Stimulated activated CD4-positive, alpha-beta T cell treated with anti-CD3 and anti-CD28 coated beads, Interleukin-2, amount 100 ng/mL, for 48 hours (primary cell): ENCODE measurements around the gene KCNH6.
A peak's percentile ranks its signal among the peaks of the same experiment; 100 is the strongest.

Source experiments
- DNase-seq, 2 donors: peaks; one replicate each; pipeline ENCODE4 v3.0.0-alpha.2; 2020

KCNH6 gene

DNA sequence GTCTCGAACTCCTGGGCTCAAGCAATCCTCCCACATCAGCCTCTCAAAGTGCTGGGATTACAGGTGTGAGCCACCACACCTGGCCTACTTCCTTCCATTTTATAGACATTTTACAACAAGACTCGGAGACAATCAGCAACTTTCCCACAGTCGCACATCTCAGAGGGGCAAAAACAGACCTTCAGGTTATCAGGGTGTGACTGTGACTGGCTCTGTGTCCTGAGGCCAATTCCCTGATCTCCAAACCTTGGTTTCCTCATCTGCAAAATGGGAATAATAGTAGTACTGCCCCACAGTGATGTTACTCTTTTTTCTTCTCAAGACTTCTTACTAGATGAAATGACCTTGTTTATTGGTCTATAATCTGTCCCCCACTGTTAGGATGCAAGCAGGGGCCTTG, 10.8 kb upstream of the KCNH6 start:
- DNase-seq = no peak

DNA sequence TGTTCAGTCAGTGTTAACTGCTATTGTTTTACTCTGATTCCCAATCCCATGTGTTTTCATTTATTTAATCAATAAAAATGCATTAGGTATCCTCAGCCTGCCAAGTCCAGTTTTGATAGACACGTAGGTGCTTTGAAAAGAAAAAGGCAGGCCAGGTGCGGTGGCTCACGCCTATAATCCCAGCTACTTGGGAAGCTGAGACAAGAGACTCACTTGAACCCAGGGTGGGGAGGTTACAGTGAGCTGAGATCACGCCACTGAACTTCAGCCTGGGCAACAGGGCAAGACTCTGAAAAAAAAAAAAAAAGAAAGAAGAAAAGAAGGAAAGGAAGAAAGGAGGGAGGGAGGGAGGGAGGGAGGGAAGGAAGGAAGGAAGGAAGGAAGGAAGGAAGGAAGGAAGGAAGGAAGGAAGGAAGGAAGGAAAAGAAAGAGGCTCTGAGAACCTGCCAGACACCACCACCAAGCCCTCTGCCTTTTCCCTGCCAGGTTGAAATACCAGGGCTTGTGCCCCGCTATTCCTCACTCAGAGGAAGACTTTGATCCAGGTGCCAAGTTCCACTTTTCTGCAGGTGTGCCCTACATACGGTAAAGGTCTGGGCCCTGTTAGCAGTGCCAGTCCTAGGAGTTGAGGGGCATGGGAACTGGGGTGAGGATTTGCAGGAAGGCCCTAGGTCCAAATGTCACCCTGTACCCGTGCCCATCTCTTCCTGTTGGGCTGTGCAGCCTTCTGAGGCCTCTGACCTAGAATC, 10.1 kb upstream of the KCNH6 start:
- DNase-seq = no peak

DNA sequence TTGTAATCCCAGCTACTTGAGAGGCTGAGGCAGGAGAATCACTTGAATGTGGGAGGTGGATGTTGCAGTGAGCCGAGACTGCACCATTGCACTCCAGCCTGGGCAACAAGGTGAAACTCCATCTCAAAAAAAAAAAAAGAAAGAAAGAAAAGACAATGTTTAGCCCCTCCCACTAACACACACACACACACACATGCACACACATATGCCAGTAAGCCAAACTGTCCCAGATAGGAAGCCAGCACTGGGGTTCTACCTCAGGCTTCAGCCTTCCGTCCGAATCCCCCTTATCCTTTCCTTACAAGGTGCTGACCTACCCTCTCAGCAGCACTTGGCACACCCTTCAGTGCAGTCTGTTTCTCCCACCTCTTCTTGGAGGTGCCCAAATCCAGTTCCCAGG, 8.7 kb upstream of the KCNH6 start:
- no peak for DNase-seq

DNA sequence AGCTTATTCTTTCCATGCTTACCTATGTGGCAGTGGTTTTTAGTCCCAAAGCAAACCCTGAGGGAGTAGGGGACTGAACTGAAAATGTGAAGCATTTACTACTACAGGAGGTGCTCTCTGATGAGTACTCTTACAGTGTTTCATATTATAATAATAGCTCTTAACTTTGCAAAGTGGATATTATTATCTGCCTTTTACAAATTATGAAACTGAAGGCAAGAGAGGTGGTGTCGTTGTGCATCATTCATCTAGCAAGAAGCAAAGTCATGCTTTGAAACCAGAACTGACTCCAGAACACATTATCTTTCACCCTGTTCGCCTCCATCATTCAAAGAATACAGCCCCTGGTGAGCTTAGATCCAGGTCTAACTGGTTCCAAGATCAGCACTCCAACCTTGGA, 8.2 kb upstream of the KCNH6 start:
- no peak for DNase-seq

DNA sequence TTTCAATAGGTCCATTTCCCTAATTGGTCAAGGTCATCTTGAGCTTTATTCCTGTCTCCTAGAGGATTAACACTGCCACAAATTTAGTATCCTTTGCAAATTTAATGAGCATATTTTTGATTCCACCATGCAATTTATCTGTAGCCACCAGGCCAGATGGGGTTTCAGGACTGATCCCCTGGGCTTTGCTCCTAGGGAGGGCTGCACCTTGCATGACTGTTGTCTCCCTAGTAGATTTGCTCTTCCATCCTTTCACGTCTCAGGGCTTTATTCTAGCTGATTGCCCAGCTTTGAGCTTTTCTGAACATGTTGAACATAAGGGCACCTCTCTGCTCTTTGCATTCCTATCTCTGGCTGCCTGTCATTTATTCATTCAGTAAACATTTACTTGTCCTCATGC, 7.7 kb upstream of the KCNH6 start:
- no peak for DNase-seq

DNA sequence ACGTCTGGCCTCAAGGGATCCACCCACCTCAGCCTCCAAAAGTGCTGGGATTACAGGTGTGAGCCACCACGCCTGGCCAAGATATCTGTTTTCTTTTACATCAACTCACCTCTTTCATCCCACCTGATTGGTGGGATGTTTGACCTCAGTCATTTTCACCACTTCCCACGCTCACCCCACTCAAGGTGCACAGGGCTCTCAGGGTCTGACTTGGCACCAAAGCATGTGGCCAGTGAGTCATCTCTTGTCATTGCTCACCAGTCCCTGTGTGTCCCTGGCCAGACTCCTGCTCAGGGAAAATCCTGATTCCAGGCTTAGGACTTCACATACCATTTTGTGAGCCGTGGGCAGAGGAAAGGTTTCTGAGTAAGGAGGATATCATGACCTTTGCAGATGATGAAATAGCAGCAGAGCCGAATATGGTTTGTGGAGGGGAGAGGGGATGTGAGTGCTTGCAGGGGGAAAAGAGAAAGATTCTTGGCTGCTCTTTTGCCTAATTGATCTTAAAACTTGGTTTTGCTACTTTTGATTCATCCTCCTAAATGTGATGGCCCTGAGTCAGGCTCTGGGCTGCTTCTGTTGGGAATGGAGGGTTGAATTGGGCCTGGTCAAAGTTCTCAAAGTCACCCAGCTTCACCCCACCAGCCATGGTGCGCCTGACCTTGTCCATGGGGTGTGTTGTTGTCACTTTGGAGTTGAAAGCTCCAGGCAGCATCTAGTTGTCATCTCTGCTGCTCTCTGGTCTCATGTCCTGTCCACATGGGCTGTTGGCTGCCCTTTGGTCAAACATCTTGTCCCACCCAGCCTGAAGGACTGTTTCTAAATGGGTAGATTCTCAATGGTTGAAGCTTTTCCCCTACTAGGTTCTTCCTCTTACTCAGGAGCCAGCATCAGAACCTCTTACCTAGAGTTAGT, 6.0 kb upstream of the KCNH6 start:
- DNase-seq = peak; percentile 18 to 35

DNA sequence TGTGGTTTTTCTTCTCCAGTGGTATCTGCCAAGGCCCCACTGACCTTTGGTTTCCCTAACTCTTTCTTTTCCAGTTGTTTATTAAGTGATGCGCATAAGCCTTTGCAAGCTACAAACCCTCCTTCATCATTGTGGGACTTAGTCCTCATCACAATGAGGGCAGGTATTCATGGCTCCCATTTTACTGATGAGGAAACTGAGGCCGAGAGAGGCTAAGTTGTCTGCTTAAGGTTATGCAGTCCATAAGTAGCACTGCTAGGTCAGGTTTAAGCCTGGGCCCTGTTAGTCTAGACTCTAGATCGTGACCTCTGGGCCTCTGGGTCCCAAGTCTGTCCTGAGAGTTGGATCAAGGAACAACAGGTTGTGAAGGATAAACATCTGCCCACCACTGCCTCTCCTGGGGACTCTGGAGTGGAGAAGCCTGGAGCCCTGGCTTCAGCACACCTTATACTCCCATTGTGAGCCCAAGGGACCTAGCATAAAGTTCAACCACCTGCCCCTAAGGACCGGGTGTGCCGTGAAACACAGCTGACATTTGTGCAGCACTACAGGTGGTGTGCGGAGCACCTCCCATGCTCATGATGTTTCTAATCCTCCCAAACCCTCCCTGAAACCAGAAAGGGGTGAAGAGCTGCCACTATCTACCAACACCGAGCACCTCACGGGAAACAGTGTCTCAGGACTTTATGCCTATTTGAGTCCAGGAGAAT, 5.2 kb upstream of the KCNH6 start:
- no peak for DNase-seq

DNA sequence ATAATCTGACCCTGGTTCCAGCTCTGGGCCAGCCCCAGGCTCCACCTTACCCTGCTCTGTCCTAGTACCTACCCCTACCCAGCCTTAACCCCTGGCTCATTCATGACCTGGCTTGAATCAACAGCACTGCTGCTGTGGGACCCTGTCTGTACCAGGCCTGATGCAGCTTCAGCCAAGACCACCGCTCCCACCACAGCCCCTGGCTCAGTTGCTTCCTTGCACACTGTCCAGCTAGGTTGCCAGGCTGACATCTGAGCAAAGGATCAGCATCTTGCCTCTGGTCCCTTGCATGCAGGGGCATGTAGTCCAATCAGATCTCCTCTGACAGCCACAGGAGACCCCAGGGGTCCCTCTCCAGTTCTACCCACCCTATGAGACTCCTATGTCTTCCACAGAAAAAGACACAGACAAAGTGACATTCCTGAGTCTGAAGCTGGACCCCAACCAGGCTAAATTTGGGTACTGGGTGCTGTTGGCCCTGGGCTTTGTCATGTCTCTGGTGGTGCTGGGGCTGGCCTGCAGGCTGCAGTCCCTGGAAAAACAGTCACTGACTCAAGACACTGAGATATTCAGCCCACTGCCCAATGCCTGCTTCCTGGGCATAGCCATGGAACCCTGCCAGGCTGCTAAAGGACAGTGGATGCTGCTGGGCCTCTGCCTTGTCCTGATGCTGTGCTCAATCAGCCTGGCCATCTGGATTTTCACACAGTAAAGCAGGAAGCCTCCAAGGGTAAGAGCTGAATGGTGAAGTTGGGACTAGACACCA, 3.9 kb upstream of the KCNH6 start:
- DNase-seq = no peak

DNA sequence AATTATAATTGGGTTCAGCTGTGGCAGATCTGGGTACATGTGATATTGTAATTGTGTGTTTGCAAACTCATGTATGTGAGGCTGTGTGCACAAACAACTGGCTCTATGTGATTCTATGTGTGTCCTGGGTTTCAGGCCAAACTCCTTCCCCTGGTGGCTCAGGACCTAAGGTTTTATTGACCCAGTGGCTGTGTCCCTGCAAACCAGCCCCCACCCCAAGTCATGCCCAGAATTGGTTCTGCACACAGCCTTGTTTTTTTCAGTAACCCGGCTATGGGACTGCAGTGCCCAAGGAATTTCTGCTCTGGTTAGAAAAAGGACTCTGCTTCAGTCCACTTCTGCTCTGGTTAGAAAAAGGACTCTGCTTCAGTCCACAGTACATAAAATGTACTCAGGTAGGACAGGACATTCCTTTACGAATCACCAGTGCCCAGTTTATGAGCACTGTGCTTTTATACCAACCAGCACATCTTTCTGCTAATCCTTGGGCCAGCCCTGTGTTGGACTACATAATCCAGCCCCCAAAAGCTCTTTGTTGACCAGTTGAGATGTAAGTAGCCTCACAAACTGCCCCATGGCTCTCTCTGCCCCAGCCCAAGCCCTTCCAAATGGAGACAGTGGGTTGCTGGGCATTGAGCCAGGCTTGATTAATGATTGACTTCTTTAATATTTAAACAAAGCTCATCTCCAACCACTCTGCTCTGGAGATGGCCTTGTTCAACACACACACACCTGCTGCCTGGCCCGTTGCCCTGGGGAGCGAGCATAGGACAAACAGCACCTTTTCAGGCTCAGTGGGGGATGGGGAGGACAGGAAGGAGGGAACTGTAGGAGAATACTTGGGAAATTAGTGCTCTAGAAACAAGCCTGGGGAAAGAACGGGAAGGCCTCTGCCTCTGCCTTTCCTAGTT, 2.9 kb upstream of the KCNH6 start:
- DNase-seq = no peak

DNA sequence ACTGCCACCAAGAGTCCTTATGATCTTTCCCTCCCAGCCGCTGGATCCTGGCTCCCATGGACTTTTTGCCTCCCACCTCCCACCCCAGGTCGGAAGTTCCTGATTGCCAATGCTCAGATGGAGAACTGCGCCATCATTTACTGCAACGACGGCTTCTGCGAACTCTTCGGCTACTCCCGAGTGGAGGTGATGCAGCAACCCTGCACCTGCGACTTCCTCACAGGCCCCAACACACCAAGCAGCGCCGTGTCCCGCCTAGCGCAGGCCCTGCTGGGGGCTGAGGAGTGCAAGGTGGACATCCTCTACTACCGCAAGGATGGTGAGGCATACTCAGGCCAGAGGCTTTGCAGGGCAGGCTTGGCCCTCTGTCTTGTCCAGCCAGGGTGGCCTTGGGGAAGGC, 893 bp downstream of the KCNH6 start:
- DNase-seq = no peak

DNA sequence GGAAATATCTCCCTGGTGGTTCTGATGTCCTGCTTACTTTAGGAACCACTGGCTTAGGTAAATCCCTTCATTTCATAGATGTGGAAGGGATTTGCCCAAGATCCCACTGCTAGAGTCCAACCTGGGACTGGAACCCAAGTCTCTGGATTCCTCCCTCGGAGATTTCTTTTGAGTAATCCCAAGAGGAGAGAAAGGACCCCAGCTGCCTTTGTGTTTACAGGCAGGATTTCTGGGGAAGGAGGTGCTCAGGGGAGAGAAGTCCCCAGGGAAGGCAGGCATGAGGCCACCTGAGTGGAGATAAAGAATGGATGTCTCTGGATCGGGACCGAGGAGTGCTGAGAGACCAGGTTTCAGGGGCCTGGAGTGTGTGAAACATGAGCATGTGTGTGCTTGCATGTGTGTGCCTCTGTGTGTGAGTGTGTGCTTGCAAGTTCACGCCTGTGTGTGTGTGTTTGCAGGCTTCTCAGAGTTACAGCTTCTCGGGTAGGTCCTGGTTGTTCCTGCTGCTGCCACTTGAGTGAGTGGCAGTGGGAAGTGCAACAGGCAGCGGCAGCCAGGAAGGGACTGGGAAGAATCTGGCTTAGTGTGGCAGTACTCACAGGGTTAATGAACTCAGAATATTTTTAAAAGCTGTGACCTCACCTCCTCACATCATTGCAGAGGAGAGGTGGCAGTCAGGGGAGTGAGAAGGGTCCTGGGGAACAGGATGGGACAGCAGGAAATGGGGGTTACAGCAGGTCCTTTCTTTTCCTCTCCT, 2.2 kb downstream of the KCNH6 start:
- DNase-seq = no peak

DNA sequence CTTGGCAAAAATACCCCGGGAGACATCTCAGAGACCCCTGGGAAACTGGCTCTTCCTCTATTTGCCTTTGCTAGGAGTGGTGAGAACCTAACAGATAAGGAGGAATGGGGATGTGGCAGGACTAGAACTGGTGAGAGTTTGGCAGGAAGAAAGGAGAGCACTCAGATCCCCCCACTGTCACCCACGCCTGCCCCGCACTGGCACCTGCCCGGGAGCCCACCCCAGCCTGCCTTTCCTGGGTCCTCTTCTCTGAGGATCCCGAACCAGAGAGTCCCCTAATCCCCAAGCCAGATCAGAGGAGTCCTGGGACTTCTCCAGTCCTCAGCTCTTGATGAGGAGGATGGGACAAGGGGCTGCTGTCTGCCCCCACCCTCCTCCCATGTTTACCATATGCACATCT, 3.7 kb downstream of the KCNH6 start:
- no peak for DNase-seq

DNA sequence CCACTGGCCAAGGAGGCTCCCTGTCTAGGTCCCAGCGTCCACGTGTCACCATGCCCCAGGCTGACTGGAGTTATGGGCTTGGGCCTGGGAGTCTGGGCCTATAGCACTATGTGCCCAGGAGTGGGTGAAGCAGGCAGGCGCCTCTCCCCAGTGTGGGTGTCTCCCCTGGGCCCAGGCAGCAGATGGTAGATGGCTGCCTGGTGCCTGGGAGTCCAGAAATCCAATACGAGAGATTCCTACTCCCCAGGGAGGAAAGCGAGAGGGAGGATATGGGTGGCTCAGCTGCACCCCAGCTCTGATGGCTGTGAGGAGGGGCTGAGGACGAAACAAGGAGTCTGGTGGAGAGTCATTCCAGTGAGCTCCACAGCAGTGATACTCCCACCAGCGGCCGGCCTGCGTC, 5.0 kb downstream of the KCNH6 start:
- DNase-seq = no peak

DNA sequence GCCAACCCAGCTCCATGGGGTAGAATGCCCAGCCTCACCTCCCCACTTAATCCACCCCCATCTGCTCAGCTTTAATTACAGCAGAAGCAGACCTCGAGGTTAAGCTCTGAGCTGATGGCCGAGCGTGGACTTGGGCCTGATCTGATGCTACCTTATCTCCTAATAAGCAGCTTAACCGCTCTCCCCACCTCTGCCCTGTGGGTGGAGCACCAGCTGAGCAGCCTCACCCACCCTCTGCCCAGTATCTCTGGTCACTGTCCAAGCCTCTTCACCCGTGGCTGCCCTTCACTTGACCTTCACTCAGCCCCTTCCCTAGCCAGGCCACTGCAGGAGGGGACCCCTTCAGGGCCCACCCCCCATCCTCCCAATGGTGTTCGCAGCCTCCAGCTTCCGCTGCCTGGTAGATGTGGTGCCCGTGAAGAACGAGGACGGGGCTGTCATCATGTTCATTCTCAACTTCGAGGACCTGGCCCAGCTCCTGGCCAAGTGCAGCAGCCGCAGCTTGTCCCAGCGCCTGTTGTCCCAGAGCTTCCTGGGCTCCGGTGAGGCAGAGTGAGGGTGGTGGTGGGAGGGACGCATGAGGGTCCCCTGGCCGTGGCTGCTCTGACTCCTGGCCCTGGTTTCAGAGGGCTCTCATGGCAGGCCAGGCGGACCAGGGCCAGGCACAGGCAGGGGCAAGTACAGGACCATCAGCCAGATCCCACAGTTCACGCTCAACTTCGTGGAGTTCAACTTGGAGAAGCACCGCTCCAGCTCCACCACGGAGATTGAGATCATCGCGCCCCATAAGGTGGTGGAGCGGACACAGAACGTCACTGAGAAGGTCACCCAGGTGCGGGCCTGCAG, 6.8 kb downstream of the KCNH6 start:
- no peak for DNase-seq

DNA sequence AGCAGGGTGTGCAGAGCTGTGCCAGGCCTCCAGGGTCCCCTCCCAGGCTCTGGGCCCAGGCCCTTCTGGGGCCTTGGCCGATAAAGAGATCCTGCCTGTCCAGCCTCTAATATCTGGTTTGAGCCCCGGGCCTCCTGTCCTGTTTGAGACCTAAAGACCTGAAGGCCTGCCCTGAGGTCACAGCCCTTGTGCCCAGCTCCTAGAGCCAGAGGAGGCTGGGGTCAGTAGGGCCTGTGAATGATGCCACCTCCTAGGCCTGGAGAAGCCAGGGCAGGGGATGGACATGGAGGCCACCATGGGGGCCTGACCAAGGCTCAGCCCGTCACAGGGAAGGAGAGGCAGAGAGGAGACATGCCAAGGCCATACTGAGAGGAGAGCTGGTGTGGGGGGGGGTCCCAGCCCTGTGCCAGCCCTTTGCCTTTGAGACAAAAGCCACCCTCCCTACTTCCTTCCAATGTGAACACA, 7.4 kb downstream of the KCNH6 start:
- no peak for DNase-seq

DNA sequence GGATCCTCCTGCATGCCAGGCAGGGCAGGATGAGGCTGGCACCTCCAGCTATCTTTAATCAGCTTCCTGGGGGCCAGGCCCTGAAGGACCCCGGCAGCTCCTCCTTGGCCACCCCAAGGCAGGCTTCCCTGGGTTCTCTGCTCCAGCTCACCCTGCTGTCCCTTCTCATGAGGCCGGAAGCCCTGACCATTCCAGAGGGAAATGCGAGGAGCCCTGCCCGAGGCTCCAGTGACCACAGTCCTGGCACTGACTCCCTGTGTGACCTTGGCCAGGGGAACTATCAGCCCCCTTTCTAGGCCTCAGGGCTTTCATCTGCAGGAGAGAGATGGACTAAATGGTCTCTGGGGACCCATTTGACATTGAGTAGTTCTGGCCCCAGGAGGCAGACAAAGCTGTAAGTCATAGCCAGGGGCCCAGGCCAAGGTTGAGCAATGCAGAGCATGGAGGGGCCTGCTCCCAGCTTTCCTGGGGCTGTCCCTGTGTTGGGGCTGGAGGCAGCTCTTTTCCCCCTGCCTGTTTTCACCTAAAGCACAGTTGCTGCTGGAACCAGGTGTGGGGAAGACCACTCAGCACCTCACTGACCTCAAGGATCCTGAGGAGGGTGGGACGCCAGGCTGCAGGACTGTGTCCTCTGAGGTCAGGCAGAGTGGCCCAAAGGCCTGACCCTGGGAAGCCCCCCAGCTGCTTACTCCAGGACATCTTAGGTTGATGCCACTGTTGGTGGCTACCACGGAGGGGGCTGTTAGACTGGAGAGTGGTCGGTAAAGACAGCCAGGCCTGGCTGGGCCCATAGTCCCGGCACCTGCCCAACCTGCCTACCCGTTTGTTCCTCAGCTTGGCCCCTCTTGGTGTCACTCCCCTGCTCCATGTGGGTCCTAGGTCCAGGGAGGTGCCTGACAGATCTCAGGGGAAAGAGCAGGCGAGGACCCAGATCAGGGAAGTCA, 8.1 kb downstream of the KCNH6 start:
- no peak for DNase-seq

DNA sequence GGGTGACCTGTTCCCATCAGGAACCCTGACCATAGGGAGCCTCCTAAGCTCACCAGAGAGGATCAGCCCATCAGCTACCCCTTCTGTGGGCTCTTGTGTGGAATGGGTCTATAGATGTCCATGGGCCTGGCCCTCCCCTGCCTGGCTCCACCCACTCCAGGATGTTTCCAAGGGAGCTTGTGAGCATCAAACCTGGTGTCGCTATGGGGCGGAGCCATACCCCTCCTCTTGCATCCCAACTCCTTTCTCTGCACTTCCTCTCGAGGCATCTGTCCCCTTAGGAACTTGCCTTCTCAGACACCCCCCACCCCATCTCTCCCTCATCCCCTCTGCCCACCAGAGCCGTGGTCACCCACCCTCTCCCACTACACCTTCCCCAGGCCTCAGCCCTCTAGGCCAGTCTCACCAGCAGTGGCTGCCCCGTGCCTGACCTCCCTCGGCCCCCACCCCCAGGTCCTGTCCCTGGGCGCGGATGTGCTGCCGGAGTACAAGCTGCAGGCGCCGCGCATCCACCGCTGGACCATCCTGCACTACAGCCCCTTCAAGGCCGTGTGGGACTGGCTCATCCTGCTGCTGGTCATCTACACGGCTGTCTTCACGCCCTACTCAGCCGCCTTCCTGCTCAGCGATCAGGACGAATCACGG, 10.4 kb downstream of the KCNH6 start:
- DNase-seq = no peak

DNA sequence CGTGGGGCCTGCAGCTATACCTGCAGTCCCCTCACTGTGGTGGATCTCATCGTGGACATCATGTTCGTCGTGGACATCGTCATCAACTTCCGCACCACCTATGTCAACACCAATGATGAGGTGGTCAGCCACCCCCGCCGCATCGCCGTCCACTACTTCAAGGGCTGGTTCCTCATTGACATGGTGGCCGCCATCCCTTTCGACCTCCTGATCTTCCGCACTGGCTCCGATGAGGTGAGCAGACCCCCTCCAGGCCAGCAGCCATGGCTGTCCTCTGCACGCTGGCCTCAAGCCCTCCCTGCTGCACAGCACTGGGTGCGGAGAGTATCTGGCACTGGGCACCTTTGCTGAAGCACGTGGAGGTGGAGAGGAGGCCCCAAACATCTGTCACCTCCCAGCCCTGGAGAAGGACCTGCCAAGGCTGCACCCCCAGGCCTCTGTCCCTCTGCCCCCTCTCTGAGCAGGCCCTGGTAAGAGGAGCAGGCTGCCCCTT, 11.0 kb downstream of the KCNH6 start:
- no peak for DNase-seq
